ENCODE measurements around the gene KIAA0408. TPM values are rescaled to one million over a fixed set of nuclear protein-coding genes. Genes with fewer than 3 reads are reported as not detected.

KIAA0408 gene
- total and polyA plus RNA-seq, 9 donors: 1.8 to 7.4 (median 4.0) TPM

DNA sequence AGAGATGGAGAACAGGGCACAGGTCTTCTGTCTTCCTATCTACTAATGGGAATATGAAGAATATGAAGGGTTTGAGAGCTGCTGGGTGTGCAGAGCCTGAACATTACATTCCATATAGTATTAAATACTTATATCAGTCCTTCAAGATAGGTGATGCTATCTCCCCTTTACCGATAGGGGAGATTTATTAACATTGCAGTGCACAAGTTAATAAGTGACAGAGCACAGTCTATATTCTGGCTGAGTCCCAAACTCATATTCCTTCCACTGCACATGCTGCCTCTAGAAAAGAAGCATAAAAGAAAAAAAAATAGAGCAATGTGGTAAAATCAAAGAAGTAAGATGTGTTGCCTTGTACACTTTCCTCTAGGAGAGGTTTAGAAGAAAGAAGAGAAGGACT lies 18.5 kb upstream of the KIAA0408 start:
- no peaks in the 10 kb centered on the region for H3K36me3 ChIP-seq
- no peak for DNase-seq
- WGBS, 3 donors: 92 to 100% (median 92%) methylated on average over 1 of the region's 1 CpG
- no peaks in the 10 kb centered on the region for H3K9me3 ChIP-seq
- H3K4me3 ChIP-seq: no peak overlapping the region
- H3K27ac ChIP-seq: no peak overlapping the region
- intact Hi-C loops (cut with DNase I): no loop called here
- no peaks in the 10 kb centered on the region for H3K4me1 ChIP-seq (ENCODE audit: insufficient read depth)
- no peaks in the 10 kb centered on the region for H3K27me3 ChIP-seq
- TF ChIP-seq POLR2A (IDR thresholded peaks at IDR 0.05): no peak
- TF ChIP-seq, protein P1, sequence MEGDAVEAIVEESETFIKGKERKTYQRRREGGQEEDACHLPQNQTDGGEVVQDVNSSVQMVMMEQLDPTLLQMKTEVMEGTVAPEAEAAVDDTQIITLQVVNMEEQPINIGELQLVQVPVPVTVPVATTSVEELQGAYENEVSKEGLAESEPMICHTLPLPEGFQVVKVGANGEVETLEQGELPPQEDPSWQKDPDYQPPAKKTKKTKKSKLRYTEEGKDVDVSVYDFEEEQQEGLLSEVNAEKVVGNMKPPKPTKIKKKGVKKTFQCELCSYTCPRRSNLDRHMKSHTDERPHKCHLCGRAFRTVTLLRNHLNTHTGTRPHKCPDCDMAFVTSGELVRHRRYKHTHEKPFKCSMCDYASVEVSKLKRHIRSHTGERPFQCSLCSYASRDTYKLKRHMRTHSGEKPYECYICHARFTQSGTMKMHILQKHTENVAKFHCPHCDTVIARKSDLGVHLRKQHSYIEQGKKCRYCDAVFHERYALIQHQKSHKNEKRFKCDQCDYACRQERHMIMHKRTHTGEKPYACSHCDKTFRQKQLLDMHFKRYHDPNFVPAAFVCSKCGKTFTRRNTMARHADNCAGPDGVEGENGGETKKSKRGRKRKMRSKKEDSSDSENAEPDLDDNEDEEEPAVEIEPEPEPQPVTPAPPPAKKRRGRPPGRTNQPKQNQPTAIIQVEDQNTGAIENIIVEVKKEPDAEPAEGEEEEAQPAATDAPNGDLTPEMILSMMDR (IDR thresholded peaks at IDR 0.05): no peak
- no peak for TF ChIP-seq EP300 (IDR thresholded peaks at IDR 0.05)

DNA sequence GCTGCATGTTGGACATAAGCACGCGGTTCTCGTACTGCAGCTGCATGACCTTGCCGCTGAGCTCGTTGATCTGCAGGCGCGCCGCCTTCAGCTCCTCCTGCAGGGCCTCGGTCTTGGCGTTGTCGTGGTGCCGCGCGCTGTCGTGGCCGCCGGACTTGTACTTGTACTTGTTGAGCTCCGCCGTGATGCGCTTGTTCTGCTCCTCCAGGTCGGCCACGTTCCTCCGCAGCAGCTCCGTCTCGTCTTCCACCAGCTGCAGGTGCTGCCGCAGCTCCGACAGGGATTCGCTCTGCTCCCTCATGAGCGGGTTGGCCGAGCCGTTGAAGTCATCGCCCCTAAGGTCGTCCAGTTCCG lies 16.6 kb upstream of the KIAA0408 start:
- intact Hi-C loops (cut with DNase I): no loop called here
- Histone ChIP-seq H3K27me3 (no peaks in the 10 kb centered on the region), H3K4me3 (no peak overlapping the region), H3K4me1 (ENCODE audit: insufficient read depth) (no peaks in the 10 kb centered on the region), H3K9me3 (no peaks in the 10 kb centered on the region), H3K27ac (no peak overlapping the region), H3K36me3 (no peaks in the 10 kb centered on the region)
- no peak for TF ChIP-seq EP300 (IDR thresholded peaks at IDR 0.05)
- TF ChIP-seq, protein P1 (IDR thresholded peaks at IDR 0.05): no peak
- no peak for TF ChIP-seq POLR2A (IDR thresholded peaks at IDR 0.05)
- 85 to 89% (median 88%) methylated on average over 34 of the region's 34 CpGs for WGBS, 3 donors
- no peak for DNase-seq

DNA sequence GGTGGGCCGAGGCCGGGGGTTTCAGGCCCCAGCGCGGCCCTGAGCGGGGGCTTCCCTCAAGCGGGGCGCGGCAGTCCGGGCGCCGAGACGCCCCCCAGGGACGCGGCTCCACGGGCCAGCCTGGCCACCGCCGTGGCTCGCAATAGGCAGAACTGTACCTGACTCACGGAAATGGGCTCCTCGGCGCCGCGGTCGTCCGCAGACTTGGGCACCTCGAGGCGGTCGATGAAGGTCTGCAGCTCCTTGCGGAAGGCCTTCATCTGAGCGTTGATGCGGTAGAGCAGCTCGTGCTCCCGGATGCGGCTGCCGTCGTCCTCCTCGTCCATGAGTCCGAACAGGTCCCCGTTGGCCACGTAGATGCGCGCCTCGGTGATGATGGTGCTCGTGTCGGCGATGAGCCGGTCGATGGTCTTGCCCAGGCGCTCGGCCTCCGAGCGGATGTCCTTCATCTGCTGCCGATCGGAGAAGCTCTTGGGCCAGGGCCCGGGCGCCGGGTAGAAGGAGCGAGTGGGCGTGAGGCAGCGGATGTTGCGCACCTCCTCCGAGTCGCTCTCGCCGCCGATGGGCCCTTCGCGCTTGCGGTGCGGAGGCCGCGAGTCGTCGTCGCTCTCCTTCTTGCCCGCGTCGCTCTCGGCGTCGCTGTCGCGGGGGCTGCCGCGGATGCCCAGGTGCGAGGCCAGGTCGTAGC lies 16.1 kb upstream of the KIAA0408 start:
- intact Hi-C loops (cut with DNase I): no loop called here
- Histone ChIP-seq H3K27ac (no peak overlapping the region), H3K27me3 (no peaks in the 10 kb centered on the region), H3K9me3 (no peaks in the 10 kb centered on the region), H3K4me3 (no peak overlapping the region), H3K36me3 (no peaks in the 10 kb centered on the region), H3K4me1 (ENCODE audit: insufficient read depth) (no peaks in the 10 kb centered on the region)
- WGBS, 3 donors: 89 to 91% (median 90%) methylated on average over 86 to 87 of the region's 87 CpGs
- DNase-seq: peak in 1 of 5 donors; percentile 29
- no peak for TF ChIP-seq EP300 (IDR thresholded peaks at IDR 0.05)
- TF ChIP-seq POLR2A (IDR thresholded peaks at IDR 0.05): no peak
- TF ChIP-seq, protein P1 (IDR thresholded peaks at IDR 0.05): no peak

DNA sequence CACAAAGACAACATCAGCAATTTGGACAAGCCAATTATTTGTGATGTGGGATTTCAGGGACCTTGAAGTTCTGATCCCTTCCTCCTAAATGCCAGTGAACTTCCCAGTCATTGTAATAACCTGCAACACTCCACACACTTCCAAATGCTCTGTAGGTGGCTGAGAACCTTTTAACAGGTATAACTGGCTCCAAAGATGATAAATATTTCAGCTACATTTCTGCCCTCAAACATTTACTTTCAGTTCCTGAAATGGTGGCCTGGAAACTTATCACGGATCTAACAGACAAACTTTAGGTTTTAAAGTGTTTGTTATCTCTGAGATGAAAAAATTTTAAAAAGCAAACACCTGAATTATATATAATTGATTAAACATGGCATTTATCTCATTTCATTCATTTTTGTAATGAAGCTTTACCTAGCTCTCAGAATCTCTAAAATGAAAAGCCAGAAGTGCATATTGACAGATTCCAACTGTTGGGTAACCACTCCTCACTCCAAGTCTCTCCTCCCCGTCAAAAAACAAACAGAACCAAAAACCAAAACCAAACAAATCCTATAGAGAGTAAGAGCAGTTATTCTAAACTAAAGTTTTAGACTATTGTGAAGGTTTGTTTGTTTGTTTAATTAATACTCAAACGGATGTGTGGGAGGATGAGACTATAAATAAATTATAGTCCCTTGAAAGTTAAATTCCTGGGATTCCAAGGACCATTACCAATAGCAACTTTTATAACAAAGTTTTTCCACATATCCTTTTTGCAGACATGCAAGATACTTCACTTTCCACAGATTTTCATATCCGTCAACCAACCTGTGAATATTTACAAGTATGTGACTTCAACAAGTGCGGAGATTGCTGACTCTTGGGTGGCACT lies 12.4 kb upstream of the KIAA0408 start:
- H3K4me3 ChIP-seq: no peak overlapping the region
- intact Hi-C loops (cut with DNase I): no loop called here
- no peaks in the 10 kb centered on the region for H3K9me3 ChIP-seq
- no peak for TF ChIP-seq EP300 (IDR thresholded peaks at IDR 0.05)
- TF ChIP-seq, protein P1 (IDR thresholded peaks at IDR 0.05): no peak
- TF ChIP-seq POLR2A (IDR thresholded peaks at IDR 0.05): no peak
- H3K4me1 ChIP-seq (ENCODE audit: insufficient read depth): no peaks in the 10 kb centered on the region
- DNase-seq: no peak
- 52 to 61% (median 59%) methylated on average over 5 of the region's 5 CpGs for WGBS, 3 donors
- no peak overlapping the region for H3K27ac ChIP-seq
- H3K36me3 ChIP-seq: no peaks in the 10 kb centered on the region
- H3K27me3 ChIP-seq: no peaks in the 10 kb centered on the region
